ENCODE data around the gene FH.

Gene FH

GRCh38 chr1:241453732-241454131 lies 65.8 kb downstream of the FH start:
- DNase-seq, result no peak

- no peak for DNase-seq
Measured at GRCh38 chr1:241451956-241452355, 67.6 kb downstream of the FH start.
